Hepatic stellate cell (primary cell): ENCODE data around the gene SLC29A2.
"Not testable (repeated sequence)": the region's sequence is repeated elsewhere in the genome, so short reads cannot be mapped to it uniquely, and the experiment has no call there.

ENCODE experiments used
- DNase-seq: peaks from one replicate; pipeline ENCODE4 v3.0.0; 2011; ENCODE audit warnings: low spot score

SLC29A2 gene

DNA sequence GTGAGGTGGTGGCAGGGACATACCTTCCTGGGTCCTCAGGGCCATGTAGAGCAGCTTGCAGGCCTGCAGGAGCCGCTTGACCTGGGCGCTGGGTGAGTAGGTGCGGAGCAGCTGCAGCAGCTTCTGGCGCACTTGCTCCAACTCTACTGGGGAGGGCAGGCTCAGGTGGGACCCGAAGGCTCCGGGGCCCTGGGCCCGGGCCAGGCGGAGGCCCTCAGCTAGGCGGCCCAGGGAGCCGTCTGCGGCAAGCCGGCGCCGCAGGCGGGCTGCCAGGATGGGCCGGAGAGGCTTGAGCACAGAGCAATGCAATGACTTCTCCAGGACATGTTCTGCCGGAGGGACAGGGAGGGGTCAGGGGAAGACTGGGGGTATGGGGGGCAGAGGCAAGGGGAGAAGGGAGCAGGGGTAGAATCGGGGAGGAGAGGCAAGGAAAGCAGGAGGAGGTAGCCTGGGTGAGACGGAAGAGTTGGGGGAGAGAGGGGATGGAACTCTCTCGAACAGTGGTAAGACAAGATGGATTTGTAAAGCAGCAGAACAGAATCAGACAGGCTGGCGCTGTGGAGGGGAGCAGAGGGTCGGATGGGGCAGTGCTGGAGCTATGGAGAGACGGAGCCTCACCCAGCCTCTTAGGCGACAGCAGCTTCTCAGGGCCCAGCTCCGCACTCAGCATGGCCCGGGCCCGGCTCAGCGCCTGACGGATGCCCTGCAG, 37.5 kb downstream of the SLC29A2 start:
- DNase-seq = no peak

DNA sequence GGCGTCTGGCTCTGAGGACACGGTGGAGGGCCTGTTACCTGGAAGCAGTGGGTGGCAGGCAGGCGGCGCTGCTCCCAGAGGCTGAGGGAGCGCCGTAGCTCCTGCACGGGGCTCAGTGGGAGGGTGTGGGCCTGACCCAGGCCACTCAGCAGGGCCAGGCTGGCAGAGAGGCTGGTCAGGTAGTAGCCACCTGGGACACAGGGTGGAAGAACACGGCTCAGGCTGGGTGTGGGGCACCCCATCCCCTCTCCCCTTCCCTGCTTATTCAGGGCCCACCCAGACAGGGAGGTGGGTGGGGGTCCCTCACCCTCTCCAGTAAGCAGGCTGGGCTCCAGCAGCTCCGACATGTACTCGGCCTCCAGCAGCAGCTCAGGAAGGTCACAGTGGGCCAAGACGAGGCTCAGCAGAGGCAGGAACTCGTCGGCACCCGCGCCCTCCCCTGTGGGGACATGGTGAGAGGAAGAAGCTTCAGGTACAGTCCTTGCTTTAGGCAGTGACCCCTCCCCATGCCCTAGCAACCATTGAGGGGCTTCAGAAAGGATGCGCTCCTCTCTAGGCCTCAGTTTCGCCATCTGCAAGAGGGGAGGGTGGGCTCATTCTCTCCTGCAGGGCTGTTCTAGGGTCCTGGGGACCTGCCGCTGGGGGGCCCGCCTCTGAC, 38.2 kb downstream of the SLC29A2 start:
- DNase-seq = no peak

DNA sequence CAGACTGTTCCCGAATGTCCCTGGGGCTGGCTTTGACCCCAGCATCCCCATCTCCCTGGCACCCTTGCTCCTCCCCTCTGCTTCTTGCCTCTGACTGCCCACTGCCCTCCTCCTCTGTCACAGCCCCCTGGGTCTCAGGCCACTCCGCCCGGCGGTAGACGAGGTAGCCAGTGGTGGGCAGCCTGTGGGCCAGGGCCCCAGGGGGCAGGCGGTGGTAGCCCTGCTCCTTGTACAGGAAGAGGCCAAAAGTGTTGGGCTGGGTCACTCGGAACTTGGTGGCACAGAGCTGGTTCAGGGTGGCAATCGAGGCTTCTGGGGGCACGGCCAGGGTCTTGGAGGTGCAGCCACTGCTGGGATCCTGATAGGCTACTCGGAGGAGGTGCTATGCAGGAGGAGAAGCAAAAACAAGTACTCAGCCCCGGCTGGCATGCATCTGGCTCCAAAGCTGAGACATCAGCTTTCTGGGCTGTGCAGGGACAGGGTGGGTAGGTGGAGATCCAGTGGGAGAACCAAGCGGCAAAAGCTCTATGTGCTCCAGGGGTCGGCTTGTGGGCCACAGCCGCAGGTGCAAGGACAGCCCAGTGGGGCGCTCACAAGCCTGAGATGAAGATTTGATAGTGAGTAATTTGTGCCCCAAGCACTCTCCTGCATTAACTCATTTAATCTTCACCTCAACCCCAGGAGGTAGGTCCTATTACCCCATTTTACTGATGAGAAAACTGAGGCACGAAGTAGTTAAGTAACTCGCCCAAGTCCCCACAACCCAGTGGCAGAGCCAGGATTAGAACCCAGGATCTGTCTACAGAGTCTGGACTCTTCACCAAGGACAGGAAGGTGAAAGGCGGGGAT, 39.0 kb downstream of the SLC29A2 start:
- DNase-seq = no peak

DNA sequence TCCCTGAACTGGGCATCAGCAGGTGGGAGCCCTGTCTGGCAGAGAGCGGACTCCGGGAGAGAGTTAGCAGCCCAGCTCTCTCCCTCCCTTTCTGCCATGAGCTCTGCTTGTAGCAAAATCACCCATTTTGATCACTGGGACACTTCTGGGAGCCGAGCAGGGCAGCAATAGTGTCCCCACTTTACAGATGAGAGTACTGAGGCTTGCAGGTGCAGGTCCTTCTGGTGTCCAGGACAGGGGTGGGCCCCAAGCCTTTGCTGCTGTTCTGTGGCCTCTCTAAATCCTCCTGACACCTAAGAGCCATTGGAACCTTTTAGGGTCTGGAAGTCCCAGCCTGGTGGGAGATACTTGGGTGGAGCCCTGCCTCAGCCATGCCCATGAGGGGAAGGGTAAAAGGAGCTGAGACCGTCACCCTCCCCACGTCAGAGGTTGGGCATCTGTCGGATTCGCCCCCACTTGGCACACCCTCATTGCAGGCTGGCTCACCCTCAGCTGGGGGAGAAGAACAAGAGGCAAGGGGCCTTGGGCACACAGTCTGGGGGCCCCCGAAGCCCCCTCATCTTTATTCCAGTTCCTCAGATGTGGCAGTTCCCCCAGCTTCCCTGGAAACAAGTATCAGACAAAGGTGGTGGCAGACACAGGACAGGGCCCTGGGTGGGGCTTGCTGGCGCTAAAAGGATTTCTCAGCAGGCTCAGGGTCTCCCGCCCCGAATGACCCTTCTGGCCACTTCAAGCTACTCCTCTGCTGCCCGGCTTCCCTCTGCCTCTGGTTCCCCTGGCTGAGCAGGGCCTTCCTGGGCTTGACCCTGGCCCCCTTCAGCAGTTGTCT, 39.8 kb downstream of the SLC29A2 start:
- DNase-seq = no peak

DNA sequence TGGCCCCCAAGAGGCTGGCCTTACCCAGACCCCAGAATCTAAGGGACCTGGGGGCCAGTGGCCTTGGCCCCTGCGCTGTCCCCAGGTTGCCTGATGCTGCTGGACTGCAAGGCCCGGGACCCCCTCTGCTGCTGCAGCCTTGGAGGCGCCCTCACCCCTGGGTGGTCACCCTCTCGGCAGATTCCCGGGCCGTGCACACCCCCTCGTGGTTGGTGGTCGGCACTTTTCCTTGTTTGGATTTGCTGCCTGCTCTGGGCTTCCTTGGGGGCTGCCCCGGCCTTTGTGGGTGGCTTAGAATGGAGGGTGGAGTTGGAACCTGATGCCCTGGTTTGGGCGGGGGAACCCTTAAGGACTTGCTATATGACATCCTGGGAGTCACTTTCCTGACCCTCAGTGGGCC, 40.6 kb downstream of the SLC29A2 start:
- DNase-seq = no peak

DNA sequence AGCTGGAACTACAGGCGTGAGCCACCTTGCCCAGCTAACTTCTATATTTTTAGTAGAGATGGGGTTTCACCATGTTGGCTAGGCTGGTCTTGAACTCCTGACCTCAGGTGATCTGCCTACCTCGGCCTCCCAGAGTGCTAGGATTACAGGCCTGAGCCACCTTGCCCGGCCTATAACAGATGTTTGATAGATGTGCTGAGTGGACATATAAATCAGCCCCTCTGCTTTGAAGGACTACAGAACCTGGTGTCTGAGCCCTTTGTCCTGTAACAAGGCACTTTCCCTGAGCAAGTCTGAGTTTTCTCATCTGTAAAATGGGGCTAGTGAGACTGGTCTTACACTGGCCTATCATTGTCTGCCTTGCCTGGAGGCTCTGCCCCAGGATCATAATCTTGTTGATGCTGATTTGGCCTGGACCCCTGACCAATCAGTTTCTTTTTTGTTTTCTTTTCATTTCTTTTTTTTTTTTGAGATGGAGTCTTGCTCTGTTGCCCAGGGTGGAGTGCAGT, 42.3 kb downstream of the SLC29A2 start:
- no peak for DNase-seq

DNA sequence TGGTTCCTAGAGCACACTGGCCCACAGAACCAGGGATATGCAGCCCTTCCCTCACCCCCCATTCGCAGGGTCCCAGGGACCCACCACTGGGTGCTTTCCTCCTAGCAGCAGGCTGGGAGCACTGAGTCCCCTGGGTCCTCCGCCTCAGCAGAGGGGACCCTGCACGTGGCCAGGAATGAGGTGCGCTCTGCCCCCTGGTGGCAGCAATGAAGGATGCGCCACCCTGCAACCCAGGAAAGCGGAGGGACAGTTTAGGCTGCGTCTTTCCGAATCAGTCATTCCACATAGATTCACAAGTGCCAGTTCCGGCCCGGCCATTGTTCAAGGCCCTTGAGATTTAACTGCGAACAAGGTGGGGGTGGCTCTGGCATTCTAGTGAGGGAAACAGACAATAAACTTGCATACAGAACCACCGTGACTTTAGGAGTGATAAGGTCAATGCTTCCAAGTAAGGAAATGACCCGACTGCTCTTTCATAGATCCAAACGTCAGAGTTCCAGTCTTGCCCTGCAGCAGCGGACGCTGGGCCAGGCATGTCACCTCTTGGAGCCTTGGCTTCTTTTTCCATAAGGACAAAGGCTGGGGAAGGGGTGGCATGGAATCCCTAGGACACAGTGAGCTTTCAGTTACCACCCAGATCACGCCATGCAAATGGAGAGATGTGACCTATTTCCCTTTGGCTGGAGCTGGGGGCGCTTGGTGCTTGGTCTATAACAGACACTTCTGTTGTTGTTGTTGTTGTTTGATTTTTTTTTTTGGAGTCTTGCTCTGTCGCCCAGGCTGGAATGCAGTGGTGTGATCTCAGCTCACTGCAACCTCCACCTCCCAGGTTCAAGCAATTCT, 43.0 kb downstream of the SLC29A2 start:
- peak; percentile 89 for DNase-seq

DNA sequence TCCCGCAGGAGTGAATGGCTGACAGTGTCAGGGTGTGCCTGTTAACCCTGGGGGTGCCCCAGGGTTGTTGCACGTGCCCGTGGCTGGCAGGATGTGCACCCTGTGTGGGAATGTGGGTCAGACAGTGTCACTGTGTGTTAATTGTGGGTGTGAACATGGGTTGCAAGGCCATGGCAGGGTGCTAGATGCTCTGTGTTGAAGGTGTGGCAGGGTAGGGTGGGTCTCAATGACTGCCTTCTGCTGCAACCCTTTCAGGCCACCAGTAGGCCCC, 43.6 kb downstream of the SLC29A2 start:
- DNase-seq = no peak

DNA sequence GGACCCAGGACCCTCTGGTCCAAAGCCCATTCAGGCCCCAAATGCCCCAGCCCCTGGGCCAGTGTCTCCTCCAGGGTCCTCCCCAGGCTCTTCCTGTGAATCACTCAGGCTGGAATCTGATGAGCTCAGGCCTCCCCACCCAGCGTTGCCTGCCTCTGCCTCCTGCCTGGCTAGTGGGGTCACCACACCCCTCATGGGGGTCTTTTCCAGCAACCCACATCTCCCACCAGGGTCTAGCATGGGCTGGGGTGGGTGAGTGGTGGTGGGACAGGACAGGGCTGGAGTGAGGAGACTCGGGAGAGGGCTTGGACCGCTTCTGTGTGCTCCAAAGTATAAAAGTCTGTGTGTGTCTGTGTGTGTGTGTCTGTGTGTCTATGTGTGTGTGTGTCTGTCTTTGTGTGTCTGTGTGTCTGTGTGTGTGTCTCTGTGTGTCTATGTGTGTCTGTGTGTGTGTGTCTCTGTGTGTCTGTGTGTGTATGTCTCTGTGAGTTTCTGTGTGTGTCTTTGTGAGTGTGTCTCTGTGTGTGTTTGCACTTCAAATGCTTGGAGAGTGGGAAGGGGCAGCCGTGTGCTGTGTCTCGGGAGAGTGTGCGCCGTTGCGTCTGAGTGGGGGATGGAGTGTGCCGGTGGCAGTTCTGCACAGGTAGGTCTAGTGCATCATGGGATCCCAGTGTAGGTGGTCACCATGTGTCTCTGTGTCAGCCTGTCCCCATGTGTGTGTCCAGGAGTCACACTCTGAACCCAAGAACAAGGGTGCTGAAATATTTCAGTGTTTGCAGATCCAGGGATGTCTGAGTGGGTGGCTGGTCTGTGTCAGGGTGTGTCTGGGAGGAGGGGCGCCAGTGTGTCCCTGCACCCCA, 44.2 kb downstream of the SLC29A2 start:
- DNase-seq = peak; percentile 81

DNA sequence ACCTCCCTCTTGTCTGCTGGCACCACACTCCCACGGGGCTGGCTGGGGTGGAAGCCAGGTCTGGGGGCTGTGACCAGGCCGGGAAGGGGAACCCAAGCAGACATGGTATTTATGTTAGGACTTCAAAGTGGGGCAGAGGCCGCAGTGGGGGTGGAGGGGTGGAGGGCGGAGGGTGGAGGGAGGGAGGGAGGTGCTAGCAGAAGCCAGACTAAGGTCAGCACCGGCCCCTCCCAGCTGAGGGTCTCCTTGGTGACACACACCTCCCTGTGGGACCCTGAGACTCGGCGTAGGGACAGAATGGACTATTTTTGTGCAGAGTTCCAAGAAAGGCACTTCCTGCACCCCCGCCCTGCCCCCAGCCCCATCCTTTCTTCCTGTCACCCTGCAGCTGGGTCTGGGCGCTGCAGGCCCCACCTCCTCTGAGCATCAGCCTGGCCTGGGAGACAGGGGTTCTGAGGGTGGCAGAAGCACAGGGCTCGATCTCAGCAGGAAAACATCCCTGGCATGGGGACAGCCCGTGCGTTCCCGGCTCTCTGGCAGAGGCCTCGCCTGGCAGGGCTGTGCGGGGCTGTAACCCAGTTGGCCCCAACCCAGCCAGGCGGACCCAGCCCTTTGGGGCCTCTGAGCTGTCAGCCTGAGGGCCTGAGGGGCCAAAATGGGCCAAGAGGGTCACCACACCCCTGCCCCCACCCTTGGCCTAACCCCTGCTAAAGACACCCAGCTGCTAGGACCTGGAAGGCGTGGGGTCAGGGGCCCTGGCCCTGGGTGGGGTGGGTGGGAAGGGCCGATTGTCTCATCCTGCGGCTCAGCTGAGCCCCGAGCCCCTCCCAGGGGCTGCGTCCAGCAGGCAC, 45.1 kb downstream of the SLC29A2 start:
- peak; percentile 78 for DNase-seq

DNA sequence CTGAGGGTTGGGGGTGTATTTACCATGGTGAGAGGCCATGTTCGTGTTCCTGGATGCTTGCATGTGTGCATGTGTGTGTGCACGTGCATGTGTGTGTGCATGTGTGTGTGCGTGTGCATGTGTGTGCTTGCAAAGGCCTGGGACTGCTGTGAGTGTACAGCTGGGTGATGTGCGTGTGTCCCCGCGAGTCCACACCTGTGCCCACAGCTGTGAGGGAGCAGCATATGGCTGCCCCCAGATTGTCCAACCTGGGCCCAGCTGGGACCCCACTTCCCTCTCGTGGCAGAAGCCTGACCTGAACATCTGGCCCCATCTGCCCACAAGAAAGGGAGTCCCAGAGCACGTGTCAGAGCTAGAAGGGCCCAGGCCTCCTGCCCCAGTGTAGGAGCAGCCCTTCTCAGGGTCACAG, 46.3 kb downstream of the SLC29A2 start:
- no peak for DNase-seq

DNA sequence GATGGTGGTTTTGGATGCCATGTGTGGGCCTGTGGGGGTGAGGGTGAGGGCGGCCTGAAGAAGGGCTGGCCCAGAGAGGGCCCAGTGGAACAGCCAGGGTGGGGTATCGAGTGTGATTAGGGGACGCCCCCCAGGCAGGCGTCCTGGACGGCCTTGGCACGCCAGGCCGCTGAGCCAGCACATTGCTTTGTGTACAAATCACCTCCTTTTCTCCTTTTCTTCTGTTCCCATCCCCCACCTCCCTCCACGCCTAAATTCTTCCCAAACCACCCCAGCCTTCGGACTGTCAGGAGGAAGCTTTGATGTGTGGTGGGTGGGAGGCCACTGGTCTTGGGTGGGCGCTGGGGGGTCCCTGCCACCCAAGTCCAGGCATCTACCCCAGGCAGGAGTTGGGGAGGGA, 46.9 kb downstream of the SLC29A2 start:
- DNase-seq = no peak

DNA sequence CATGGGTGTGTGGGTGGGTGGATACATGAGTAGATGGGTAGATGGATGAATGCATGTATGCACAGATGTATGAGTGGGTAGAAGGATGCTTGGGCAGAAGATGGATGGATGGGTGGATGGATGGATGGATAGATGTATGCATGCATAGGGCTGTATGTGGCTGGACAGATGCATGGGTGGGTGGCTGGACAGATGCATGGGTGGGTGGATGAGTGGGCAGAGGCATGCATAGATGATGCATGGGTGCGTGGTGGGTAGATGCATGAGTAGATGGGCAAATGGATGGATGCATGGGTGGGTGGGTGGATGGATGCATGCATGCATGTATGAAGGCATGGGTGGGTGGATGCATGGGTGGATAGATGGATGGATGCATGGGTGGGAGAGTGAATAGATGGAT, 47.9 kb downstream of the SLC29A2 start:
- DNase-seq = no peak

DNA sequence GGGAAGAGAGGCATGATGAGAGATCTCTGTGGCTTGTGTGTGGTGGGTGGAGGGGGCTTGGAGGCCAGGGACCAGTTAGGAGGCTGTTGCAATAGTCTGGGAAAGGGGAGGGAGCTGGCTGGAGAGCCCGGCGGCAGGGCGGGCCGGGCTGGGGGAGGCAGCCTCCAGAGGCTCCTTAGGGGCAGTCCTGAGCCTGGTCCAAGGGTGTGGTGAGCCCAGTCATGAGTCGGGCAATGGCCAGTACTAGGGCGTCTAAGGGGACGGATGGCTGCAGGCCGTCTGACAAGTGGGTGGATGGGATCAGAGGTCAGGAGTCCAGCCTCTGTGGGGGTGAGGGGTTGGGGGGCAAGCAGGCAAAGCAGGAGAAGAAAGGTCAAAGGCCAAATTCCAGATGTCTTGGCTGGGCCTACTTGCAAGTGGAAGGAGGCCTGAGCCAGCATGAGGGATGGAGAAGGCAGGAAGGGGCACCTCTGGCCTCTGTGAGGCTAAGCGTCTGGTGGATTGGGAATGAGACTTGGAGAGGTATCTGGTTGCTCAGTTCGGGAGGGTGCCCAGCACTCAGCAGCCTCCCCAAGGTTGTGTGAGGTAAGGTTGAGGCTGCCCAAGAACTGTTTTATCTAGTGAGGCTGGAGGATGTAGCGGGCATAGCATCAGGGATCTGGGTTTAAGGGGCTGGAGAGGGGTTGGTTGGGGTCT, 48.7 kb downstream of the SLC29A2 start:
- DNase-seq = no peak

DNA sequence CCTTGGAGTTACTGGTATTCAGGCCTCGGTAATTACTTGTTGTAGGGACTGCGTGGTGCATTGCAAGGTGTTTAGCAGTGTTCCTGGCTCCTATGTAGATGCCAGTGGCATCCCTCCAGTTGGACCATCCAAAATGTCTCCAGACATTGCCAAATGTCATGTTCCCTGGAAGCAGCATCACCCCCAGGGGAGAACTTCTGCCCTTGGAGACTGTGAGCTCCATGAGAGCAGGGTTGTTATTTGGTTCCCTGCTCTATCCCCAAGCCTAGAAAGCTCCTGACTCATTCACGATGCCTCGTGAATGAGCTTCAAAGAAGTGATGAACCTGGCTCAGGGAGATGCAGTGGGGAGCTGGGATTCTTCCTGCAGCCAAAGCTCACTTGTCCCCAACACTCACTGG, 50.0 kb downstream of the SLC29A2 start:
- DNase-seq = no peak

DNA sequence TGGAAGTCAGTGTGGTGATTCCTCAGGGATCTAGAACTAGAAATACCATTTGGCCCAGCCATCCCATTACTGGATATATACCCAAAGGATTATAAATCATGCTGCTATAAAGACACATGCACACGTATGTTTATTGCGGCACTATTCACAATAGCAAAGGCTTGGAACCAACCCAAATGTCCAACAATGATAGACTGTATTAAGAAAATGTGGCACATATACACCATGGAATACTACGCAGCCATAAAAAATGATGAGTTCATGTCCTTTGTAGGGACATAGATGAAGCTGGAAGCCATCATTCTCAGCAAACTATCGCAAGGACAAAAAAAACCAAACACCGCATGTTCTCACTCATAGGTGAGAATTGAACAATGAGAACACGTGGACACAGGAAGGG, 50.8 kb downstream of the SLC29A2 start:
- DNase-seq = not testable (repeated sequence)

DNA sequence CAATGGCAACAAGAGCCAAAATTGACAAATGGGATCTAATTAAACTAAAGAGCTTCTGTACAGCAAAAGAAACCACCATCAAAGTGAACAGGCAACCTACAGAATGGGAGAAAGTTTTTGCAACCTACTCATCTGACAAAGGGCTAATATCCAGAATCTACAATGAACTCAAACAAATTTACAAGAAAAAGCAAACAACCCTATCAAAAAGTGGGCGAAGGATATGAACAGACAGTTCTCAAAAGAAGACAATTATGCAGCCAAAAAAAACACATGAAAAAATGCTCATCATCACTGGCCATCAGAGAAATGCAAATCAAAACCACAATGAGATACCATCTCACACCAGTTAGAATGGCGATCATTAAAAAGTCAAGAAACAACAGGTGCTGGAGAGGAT, 51.3 kb downstream of the SLC29A2 start:
- DNase-seq = not testable (repeated sequence)

DNA sequence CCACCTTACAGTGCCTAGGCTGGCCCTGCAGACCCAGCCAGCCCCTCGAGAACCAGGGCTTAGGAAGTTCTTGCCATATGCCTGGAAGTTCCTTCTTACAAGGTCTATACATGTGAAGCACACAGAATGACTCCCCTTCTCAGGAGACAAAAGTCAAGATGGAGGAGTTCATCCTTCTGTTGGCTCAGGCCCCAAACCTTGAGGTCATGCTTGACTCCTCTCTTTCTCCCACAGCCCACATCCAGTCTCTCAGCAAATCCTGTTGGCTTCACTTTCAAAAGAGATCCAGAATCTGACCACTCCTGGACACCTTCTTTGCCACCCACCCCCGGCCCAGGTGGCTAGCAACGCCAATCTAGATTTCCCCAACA, 53.0 kb downstream of the SLC29A2 start:
- no peak for DNase-seq
